Endodermal cell (in vitro differentiated cells): ENCODE data around the gene NOC4L. TPM values are rescaled to one million over a fixed set of nuclear protein-coding genes. Genes with fewer than 3 reads are reported as not detected.
A peak's percentile ranks its signal among the peaks of the same experiment; 100 is the strongest.

Experiments
- DNase-seq: peaks from one replicate; pipeline ENCODE4 v3.0.0-alpha.2; 2017
- H3K27ac ChIP-seq: 2 replicates; pipeline ENCODE4 v1.5.1; 2013; ENCODE audit warnings: mild to moderate bottlenecking, low read depth, low read length, moderate library complexity
- H3K27me3 ChIP-seq: 2 replicates; pipeline ENCODE4 v1.6.1; 2013; ENCODE audit warnings: mild to moderate bottlenecking, low read length, moderate library complexity; ENCODE audit not compliant: insufficient read depth, control insufficient read depth, poor library complexity, severe bottlenecking
- H3K36me3 ChIP-seq: 2 replicates; pipeline ENCODE4 v1.7.0; 2013; ENCODE audit warnings: mild to moderate bottlenecking, low read length, moderate library complexity; ENCODE audit not compliant: control insufficient read depth, insufficient read depth
- H3K4me1 ChIP-seq: one replicate; pipeline ENCODE4 v1.7.0; 2013; ENCODE audit warnings: low read length; ENCODE audit not compliant: control insufficient read depth, insufficient read depth
- H3K4me3 ChIP-seq: 2 replicates; pipeline ENCODE4 v1.5.1; 2013; ENCODE audit warnings: mild to moderate bottlenecking, low read length, moderate library complexity
- H3K9ac ChIP-seq: 2 replicates; pipeline ENCODE4 v1.6.1; 2013; ENCODE audit warnings: mild to moderate bottlenecking, low read length, moderate library complexity; ENCODE audit not compliant: poor library complexity, severe bottlenecking; ENCODE audit errors: extremely low read depth
- H3K9me3 ChIP-seq: 2 replicates; pipeline ENCODE4 v1.6.1; 2013; ENCODE audit warnings: mild to moderate bottlenecking, low read length, moderate library complexity; ENCODE audit not compliant: control insufficient read depth
- H3K27ac Mint-ChIP-seq: 2 replicates; pipeline ENCODE4 v1.8.0; 2020; ENCODE audit warnings: mixed read lengths
- H3K27me3 Mint-ChIP-seq: 2 replicates; pipeline ENCODE4 v1.8.0; 2021; ENCODE audit warnings: mild to moderate bottlenecking, mixed read lengths; ENCODE audit not compliant: insufficient read depth
- H3K36me3 Mint-ChIP-seq: 2 replicates; pipeline ENCODE4 v1.8.0; 2020; ENCODE audit warnings: low read depth, mixed read lengths
- H3K4me1 Mint-ChIP-seq: 2 replicates; pipeline ENCODE4 v1.8.0; 2020; ENCODE audit warnings: mixed read lengths
- H3K4me3 Mint-ChIP-seq: 2 replicates; pipeline ENCODE4 v1.8.0; 2020; ENCODE audit warnings: mild to moderate bottlenecking, moderate library complexity, mixed read lengths
- H3K9me3 Mint-ChIP-seq: 2 replicates; pipeline ENCODE4 v1.8.0; 2020; ENCODE audit warnings: mild to moderate bottlenecking, mixed read lengths
- WGBS, 2 experiments: methylation state at CpG; one replicate each; pipeline versions ENCODE4 v1.1.5 to v1.1.7; 2013; ENCODE audit warnings: missing lambda C conversion rate in 2 of 2, mixed read lengths in 1 of 2; ENCODE audit not compliant: insufficient coverage in 1 of 2, insufficient read length in 1 of 2; 5-methylcytosine and 5-hydroxymethylcytosine counted together
- total RNA-seq, 2 donors: library from RNA; stranded (reverse); fragmentation: NEBNext Ultra II Directional in 1 of 2; extraction: Animal tissue kit (Norgen Biotek cat#: 25700) in 1 of 2; gene quantifications; 2 replicates in 1 of 2; 3 replicates in 1 of 2; pipeline ENCODE4 v1.2.1, GENCODE V29; 2021
- TF ChIP-seq, protein P1 (sequence below): fragments of 200-600 bp; sonication (generic); conservative IDR thresholded peaks from 2 replicates; pipeline ENCODE4 v1.5.0; 2021; ENCODE audit warnings: antibody characterized with exemption, mild to moderate bottlenecking

NOC4L gene
- total RNA-seq, 2 donors from 2014 or later = 22.7 to 32.7 TPM

DNA sequence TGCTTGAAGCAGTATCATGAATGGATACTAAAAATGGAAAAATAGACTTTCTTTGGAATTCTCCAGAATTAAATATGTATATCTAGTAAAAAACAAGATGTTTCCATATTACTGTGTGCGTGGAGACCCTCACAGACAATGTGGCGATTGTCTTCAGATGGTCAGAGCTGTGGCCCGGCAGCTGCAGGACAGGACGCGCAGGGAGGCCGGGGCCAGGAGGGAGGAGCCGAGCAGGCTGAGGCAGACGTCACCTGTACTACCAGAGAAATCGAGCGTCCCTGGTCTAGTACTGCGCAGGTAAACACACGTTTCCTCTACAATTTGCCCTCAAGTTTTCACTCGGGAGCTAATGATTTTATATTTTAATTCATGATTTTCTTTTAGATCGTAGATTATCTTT, 23.0 kb upstream of the NOC4L start:
- H3K27me3 ChIP-seq = no peaks in the 10 kb centered on the region
- Mint-ChIP-seq H3K9me3 (no peaks in the 10 kb centered on the region), H3K4me3 (no peak overlapping the region), H3K36me3 (peaks cover 60% of the 10 kb centered on the region), H3K4me1 (no peaks in the 10 kb centered on the region), H3K27ac (no peak overlapping the region), H3K27me3 (no peaks in the 10 kb centered on the region)
- WGBS, 2 experiments = 96 to 97% methylated on average over 9 to 14 of the region's 14 CpGs
- H3K9ac ChIP-seq = no peak overlapping the region
- DNase-seq = peak; percentile 30
- H3K36me3 ChIP-seq = peaks cover 54% of the 10 kb centered on the region
- no peak overlapping the region for H3K4me3 ChIP-seq
- no peaks in the 10 kb centered on the region for H3K4me1 ChIP-seq
- peaks cover 2% of the 10 kb centered on the region for H3K9me3 ChIP-seq
- H3K27ac ChIP-seq = no peak overlapping the region
- TF ChIP-seq, protein P1, sequence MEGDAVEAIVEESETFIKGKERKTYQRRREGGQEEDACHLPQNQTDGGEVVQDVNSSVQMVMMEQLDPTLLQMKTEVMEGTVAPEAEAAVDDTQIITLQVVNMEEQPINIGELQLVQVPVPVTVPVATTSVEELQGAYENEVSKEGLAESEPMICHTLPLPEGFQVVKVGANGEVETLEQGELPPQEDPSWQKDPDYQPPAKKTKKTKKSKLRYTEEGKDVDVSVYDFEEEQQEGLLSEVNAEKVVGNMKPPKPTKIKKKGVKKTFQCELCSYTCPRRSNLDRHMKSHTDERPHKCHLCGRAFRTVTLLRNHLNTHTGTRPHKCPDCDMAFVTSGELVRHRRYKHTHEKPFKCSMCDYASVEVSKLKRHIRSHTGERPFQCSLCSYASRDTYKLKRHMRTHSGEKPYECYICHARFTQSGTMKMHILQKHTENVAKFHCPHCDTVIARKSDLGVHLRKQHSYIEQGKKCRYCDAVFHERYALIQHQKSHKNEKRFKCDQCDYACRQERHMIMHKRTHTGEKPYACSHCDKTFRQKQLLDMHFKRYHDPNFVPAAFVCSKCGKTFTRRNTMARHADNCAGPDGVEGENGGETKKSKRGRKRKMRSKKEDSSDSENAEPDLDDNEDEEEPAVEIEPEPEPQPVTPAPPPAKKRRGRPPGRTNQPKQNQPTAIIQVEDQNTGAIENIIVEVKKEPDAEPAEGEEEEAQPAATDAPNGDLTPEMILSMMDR = no peak

DNA sequence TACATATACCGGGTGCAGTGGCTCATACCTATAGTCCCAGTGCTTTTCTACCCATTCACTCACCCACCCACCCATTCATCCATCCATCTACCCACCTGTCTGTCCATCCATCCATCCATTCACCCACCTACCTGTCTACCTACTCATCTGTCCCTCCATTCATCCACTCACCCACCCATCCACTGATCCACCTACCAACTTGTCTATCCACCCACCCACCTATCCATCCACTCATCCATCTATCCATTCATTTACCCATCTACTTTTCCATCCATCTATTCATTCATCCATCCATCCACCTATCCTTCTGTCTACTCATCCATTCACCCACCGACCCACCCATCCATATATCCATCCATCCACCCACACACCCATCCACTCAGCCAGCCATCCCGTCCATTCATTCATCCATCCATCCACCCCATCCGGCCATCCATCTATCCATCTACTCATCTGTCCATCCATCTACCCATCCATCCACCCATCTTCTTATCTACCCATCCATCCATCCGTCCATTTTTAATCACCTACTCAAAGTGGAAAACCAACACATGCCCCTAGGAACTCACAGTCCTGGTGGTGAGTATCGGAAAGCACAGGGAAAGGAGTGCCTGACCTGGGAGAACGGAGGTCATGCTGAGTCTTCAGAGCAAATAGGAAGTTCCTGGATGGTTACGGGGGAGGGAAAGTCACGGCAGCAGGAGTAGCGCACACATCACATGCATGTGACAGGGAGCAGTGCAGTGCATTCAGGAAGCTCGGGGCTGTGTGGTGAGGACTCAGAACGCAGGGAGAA, 20.1 kb upstream of the NOC4L start:
- Histone ChIP-seq H3K9me3 (peaks cover 29% of the 10 kb centered on the region), H3K27ac (no peak overlapping the region), H3K27me3 (no peaks in the 10 kb centered on the region), H3K9ac (no peak overlapping the region), H3K36me3 (peaks cover 78% of the 10 kb centered on the region), H3K4me1 (no peaks in the 10 kb centered on the region), H3K4me3 (no peak overlapping the region)
- H3K9me3 Mint-ChIP-seq = peaks cover 20% of the 10 kb centered on the region
- H3K27me3 Mint-ChIP-seq = peaks cover 1% of the 10 kb centered on the region
- 89% methylated on average over 8 to 12 of the region's 12 CpGs for WGBS, 2 experiments
- H3K36me3 Mint-ChIP-seq = peaks cover 70% of the 10 kb centered on the region
- no peaks in the 10 kb centered on the region for H3K4me1 Mint-ChIP-seq
- H3K27ac Mint-ChIP-seq = no peak overlapping the region
- TF ChIP-seq, protein P1 = no peak
- H3K4me3 Mint-ChIP-seq = no peak overlapping the region
- no peak for DNase-seq

DNA sequence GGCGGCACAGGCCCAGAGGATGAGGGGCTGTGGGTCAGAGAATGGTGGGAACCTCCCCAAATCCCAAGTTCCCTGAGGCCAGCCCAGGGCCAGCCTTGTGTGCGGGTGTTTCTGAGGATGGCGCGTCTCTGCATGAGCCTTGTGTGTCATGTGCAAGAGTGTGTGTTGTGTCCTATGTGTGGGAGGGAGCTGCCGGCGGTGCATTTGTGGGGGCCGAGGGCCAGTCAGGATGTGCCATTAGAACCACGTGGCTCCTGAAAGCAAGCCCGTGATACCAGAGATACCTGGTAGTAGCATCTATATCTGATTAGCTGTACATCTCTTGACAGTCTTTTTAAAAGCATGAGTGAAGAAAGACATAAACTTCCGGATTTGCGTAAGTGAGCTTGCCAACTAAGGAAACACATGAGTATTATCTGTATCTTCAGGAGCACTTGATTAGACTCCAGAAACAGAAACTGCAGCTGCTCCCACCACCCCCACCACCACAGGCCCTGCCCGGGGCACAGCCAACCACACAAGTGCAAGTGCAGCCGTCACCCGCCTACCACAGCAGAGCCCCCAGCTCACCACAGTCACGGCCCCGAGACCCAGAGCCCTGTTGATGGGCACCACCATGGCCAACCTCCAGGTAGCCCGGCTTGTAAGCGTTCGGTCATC, 19.4 kb upstream of the NOC4L start:
- Mint-ChIP-seq H3K27me3 (peaks cover 5% of the 10 kb centered on the region), H3K4me1 (no peaks in the 10 kb centered on the region), H3K36me3 (peaks cover 74% of the 10 kb centered on the region), H3K4me3 (no peak overlapping the region), H3K27ac (no peak overlapping the region), H3K9me3 (peaks cover 27% of the 10 kb centered on the region)
- Histone ChIP-seq H3K4me1 (no peaks in the 10 kb centered on the region), H3K4me3 (no peak overlapping the region), H3K27ac (no peak overlapping the region), H3K9ac (no peak overlapping the region), H3K36me3 (peaks cover 78% of the 10 kb centered on the region), H3K27me3 (no peaks in the 10 kb centered on the region), H3K9me3 (peaks cover 33% of the 10 kb centered on the region)
- DNase-seq = no peak
- 91 to 92% methylated on average over 10 to 19 of the region's 19 CpGs for WGBS, 2 experiments
- TF ChIP-seq, protein P1 = no peak
